DND-41 (cell line): ENCODE results near the gene ISG20L2.

Source experiments
- ATAC-seq: fragments of 200-7000 bp; cut with Tn5 transposase; 3 replicates; pipeline ENCODE4 v1.9.1; 2021; ENCODE audit warnings: low read depth; ENCODE audit not compliant: insufficient read depth
- DNase-seq: peaks from one replicate; pipeline ENCODE4 v3.0.0-alpha.2; 2020
- H2AFZ ChIP-seq: 2 replicates; pipeline ENCODE4 v1.6.0; 2012; ENCODE audit warnings: low read depth, low read length
- H3K27ac ChIP-seq: 2 replicates; pipeline ENCODE4 v1.5.1; 2012; ENCODE audit warnings: low read length, inconsistent platforms
- H3K27me3 ChIP-seq: fragments of 200-600 bp; sonication (generic); 2 replicates; pipeline ENCODE4 v1.6.0; 2012; ENCODE audit warnings: low read length, mild to moderate bottlenecking, inconsistent platforms; ENCODE audit not compliant: insufficient read depth, poor library complexity
- H3K36me3 ChIP-seq: 2 replicates; pipeline ENCODE4 v1.5.1; 2012; ENCODE audit warnings: low read length, inconsistent platforms; ENCODE audit not compliant: insufficient read depth
- H3K4me1 ChIP-seq: 2 replicates; pipeline ENCODE4 v1.5.1; 2012; ENCODE audit warnings: mild to moderate bottlenecking, low read length; ENCODE audit not compliant: insufficient read depth
- H3K4me2 ChIP-seq: 2 replicates; pipeline ENCODE4 v1.6.0; 2012; ENCODE audit warnings: mild to moderate bottlenecking, moderate library complexity, low read length, inconsistent platforms; ENCODE audit not compliant: insufficient read depth
- H3K4me3 ChIP-seq, 2 experiments: fragments of 200-600 bp in 1 of 2; shearing (Covaris generic) in 1 of 2; 2 replicates each; pipeline ENCODE4 v1.5.1; 2012 to 2016; ENCODE audit warnings: inconsistent platforms in 2 of 2, low read length in 2 of 2, mild to moderate bottlenecking in 2 of 2, low read depth in 1 of 2, moderate library complexity in 1 of 2
- H3K79me2 ChIP-seq: 2 replicates; pipeline ENCODE4 v1.6.0; 2012; ENCODE audit warnings: low read length, inconsistent platforms; ENCODE audit not compliant: insufficient read depth
- H3K9ac ChIP-seq: 2 replicates; pipeline ENCODE4 v1.6.0; 2012; ENCODE audit warnings: low read depth, mild to moderate bottlenecking, inconsistent platforms, low read length, moderate library complexity
- H3K9me3 ChIP-seq: 2 replicates; pipeline ENCODE4 v1.5.1; 2012; ENCODE audit warnings: low read length, moderate library complexity, mild to moderate bottlenecking, inconsistent platforms; ENCODE audit not compliant: insufficient read depth, severe bottlenecking
- H4K20me1 ChIP-seq: 2 replicates; pipeline ENCODE4 v1.6.0; 2012; ENCODE audit warnings: low read length; ENCODE audit not compliant: insufficient read depth
- EZH2 ChIP-seq: IDR thresholded peaks from 3 replicates; pipeline ENCODE4 v1.6.1; 2012; ENCODE audit warnings: borderline replicate concordance, low read depth, mild to moderate bottlenecking, moderate library complexity, low read length, inconsistent platforms; ENCODE audit not compliant: severe bottlenecking
- TF ChIP-seq, protein P1 (sequence below): IDR thresholded peaks from 2 replicates; pipeline ENCODE4 v1.5.1; 2012; ENCODE audit warnings: borderline replicate concordance, low read length, moderate library complexity, mild to moderate bottlenecking; ENCODE audit not compliant: poor library complexity, severe bottlenecking; ENCODE audit errors: extremely low read depth

Gene ISG20L2

DNA sequence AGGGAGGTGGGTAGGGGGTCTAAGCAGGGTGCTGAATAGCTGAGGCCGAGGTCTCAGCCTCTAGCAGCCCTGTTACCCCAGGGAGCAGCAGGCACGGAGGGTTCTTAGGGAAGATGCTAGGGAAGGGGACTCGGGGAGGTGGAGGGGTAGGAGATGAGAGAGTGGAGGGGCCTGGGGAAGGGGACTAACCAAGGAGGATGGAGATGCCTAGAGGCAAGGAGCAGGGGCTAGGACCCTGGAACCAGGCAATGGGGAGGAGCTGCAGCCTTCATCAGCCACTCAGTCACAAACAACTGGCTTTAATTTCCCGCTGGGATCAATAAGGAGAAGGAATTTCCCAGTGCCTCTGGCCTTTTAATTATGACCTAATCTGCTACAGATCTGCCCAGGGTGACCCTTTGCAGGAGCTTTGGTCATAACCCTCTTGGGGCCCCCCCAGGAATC lies 20.3 kb downstream of the ISG20L2 start:
- Histone ChIP-seq H3K27me3 (peaks cover 17% of the 10 kb centered on the region), H3K4me2 (no peak overlapping the region)

DNA sequence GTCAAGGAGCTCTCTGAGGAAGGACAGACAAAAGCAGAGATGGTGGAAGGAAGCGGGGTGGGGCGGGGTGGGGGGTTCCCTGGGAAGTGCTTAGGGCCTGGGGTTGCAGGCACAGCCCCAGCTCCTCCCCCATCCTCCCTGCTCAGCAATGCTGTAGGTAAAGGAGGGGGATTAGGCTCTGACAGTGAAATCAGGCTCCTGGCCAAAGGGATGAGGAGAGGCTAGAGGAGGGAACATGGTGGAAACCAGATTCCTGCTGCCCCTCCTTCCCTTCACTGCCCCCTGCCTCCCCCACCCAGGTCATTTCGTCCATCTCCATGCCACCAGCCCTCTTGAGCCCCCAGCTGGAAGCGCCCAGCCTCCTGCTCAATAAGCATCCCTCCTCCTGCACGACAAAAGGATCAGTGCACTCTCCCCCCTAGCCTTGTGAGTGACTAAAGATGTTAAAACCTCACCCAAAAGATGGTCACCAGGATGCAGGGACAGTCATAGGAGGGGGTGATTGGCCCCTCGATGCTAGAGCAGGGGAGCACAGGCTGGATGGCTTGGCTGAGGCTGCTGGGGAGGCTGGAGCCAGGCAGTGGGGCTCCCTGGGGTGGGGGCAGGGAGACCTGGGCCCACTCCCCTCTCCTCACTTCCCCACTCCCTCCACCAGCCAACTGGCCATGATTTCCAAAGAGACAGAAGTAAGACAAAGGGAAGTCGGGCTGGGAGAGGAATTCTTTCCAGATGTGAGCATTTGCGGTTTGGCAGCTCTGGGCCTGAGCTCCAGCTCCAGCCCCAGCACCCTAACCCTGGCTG lies 20.9 kb downstream of the ISG20L2 start:
- Histone ChIP-seq H2AFZ (no peak overlapping the region), H3K27me3 (peaks cover 17% of the 10 kb centered on the region), H3K4me1 (peaks cover 24% of the 10 kb centered on the region), H3K36me3 (no peaks in the 10 kb centered on the region), H3K4me2 (no peak overlapping the region; the same call in 1 of the 2 replicates), H3K4me3 (no peak overlapping the region), H3K9me3 (no peaks in the 10 kb centered on the region), H3K9ac (no peak overlapping the region), H4K20me1 (peaks cover 8% of the 10 kb centered on the region), H3K79me2 (no peaks in the 10 kb centered on the region), H3K27ac (no peak overlapping the region)
- DNase-seq (no peak), ATAC-seq (no peak)
- TF ChIP-seq EZH2: no peak
- TF ChIP-seq, protein P1, sequence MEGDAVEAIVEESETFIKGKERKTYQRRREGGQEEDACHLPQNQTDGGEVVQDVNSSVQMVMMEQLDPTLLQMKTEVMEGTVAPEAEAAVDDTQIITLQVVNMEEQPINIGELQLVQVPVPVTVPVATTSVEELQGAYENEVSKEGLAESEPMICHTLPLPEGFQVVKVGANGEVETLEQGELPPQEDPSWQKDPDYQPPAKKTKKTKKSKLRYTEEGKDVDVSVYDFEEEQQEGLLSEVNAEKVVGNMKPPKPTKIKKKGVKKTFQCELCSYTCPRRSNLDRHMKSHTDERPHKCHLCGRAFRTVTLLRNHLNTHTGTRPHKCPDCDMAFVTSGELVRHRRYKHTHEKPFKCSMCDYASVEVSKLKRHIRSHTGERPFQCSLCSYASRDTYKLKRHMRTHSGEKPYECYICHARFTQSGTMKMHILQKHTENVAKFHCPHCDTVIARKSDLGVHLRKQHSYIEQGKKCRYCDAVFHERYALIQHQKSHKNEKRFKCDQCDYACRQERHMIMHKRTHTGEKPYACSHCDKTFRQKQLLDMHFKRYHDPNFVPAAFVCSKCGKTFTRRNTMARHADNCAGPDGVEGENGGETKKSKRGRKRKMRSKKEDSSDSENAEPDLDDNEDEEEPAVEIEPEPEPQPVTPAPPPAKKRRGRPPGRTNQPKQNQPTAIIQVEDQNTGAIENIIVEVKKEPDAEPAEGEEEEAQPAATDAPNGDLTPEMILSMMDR: no peak

More for the DNA sequence above, 20.3 kb downstream of the ISG20L2 start:
- Histone ChIP-seq H3K4me1 (peaks cover 24% of the 10 kb centered on the region), H3K79me2 (no peaks in the 10 kb centered on the region), H2AFZ (no peak overlapping the region), H3K27ac (no peak overlapping the region), H3K9me3 (no peaks in the 10 kb centered on the region), H3K4me3 (no peak overlapping the region), H3K9ac (no peak overlapping the region), H4K20me1 (peaks cover 8% of the 10 kb centered on the region), H3K36me3 (no peaks in the 10 kb centered on the region)
- TF ChIP-seq, protein P1: no peak
- TF ChIP-seq EZH2: no peak
- DNase-seq (no peak), ATAC-seq (no peak)

DNA sequence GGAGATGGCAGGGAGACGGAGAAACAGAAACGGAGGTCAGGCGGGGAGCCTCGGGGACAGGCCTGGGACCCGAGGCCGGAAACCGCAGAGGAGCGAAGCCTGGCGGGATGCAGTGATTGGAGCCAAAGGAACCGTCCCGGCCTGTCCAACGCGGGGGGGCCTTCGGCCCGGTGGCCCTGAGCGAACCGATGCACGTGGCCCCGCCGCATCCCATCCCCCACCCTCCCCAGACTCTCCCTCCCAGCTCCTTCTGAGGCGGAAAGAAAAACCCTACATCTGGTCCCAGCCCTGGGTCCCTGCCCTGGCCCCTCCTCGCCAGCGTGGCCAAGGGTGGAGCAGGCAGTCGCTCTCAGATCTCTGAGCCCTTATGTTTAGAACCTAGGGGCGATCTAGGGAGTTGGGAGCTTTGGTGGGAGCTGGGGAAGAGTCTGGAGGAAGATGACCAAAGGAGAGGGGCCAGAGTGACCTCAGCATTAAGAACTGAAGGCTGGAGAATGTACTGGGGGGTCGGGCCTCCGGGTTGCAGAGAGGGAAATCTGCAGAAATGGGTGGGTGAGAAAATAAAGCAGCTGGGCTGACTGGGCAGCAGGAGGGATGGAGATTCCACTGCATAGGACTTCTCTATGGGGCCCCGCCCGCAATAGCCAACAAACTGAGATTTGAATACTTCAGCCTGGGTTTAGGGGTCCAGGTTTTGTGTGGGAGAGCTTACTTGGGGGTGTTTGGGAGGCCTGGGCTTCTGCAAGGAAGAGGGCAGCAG lies 21.7 kb downstream of the ISG20L2 start:
- TF ChIP-seq EZH2: peak; percentile 2
- TF ChIP-seq, protein P1: no peak
- DNase-seq (peak; percentile 50), ATAC-seq (peak; percentile 38)
- peak overlapping the region in 1 of 2 experiments; percentile 60; a peak in 2 of 4 replicates for H3K4me3 ChIP-seq
- no peaks in the 10 kb centered on the region for H3K9me3 ChIP-seq
- H3K79me2 ChIP-seq: no peaks in the 10 kb centered on the region
- H3K4me1 ChIP-seq: peaks cover 24% of the 10 kb centered on the region
- no peaks in the 10 kb centered on the region for H3K36me3 ChIP-seq
- H3K27me3 ChIP-seq: peaks cover 17% of the 10 kb centered on the region
- peak overlapping the region; percentile 91 for H3K4me2 ChIP-seq
- H4K20me1 ChIP-seq: peaks cover 8% of the 10 kb centered on the region
- H3K9ac ChIP-seq: peak overlapping the region; percentile 44
- H3K27ac ChIP-seq: no peak overlapping the region
- peak overlapping the region; percentile 82 for H2AFZ ChIP-seq
